GM20000 (cell line): ENCODE measurements around the gene RREB1.
"Not testable (repeated sequence)": the region's sequence is repeated elsewhere in the genome, so short reads cannot be mapped to it uniquely, and the experiment has no call there.

Experiments used
- DNase-seq: peaks from one replicate; pipeline ENCODE4 v3.0.0; 2012; ENCODE audit warnings: low spot score
- TF ChIP-seq, protein P1 (sequence below): IDR thresholded peaks from 2 replicates; pipeline ENCODE4 v1.5.1; 2012; ENCODE audit warnings: mild to moderate bottlenecking, control low read depth; ENCODE audit errors: extremely low read depth, missing control alignments

Gene RREB1

DNA sequence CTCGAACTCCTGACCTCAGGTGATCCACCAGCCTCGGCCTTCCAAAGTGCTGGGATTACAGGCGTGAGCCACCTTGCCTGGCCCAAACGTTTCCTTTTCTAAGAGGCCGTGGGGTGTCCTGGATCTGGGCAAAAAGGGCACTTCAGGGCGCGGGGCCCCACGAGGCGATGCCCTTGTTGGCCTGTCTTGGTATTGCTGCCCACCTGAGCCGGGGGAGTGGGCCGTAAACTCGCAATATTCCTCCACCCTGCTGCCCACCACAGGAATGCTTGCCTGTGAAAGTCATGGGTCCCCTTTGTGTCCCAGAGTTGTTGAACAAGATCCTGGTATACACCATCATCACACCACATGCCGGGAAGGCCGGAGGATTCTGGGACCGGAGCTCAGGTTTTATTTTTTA, 156.3 kb downstream of the RREB1 start:
- no peak for DNase-seq
- TF ChIP-seq, protein P1, sequence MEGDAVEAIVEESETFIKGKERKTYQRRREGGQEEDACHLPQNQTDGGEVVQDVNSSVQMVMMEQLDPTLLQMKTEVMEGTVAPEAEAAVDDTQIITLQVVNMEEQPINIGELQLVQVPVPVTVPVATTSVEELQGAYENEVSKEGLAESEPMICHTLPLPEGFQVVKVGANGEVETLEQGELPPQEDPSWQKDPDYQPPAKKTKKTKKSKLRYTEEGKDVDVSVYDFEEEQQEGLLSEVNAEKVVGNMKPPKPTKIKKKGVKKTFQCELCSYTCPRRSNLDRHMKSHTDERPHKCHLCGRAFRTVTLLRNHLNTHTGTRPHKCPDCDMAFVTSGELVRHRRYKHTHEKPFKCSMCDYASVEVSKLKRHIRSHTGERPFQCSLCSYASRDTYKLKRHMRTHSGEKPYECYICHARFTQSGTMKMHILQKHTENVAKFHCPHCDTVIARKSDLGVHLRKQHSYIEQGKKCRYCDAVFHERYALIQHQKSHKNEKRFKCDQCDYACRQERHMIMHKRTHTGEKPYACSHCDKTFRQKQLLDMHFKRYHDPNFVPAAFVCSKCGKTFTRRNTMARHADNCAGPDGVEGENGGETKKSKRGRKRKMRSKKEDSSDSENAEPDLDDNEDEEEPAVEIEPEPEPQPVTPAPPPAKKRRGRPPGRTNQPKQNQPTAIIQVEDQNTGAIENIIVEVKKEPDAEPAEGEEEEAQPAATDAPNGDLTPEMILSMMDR, result no peak

DNA sequence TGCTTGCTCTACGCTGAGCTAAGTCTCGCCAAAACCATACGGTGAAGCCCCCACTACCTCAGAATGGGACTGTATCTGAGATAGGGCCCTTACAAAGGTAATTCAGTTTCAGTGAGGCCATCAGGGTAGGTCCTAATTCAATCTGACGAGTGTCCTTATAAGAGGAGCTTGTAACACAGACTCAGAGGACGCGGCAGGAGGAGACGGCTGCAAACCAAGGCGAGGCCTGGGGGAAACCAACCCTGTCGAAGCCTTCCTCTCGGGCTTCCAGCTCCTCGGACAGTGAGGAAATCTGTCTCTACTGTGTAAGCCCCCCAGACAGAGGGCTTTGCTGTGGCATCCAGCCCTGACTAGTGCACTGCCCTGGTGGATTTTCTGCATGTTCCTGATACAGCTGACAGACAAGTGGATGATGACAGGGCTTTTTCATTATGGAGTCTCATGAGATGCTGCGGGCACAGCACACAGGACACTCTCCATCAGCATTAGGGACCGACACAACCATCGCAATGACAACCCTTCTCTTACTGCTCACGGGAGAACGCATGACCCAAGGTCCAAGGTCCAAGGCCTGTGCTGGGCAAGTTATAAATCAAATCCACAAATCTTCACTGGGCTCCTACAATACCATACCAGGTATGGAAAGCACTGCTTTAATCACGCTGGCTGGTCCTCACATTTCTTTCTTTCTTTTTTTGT, 157.1 kb downstream of the RREB1 start:
- no peak for DNase-seq
- TF ChIP-seq, protein P1, result no peak

DNA sequence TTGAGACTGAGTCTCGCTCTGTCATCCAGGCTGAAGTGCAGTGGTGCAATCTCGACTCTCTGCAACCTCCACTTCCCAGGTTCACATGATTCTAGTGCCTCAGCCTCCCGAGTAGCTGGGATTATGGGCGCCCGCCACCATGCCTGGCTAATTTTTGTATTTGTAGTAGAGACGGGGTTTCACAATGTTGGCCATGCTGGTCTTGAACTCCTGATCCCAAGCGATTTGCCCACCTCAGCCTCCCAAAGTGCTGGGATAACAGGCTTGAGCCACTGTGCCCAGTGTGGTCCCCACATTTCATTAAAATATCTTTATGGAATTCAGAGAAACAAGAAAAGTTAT, 157.6 kb downstream of the RREB1 start:
- not testable (repeated sequence) for DNase-seq

DNA sequence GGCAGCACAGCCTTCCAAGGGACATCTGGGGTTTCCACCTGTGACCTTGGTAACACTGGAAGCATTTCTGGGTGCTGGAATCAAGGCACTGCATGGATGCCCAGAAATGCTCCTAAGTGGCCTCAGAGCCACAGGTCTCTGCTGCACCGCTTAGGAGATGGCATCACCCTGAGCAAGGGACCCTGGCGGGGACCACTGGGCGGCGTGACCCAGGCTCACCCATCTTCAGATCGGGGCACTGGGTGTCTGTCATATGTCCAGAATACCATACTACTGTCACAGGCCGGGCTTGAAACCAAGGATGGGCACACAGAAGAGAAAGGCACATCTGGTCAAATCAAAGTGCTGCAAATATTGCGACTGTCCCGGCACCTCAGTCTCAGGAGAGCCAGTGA, 159.3 kb downstream of the RREB1 start:
- DNase-seq, result no peak
- TF ChIP-seq, protein P1, result no peak

DNA sequence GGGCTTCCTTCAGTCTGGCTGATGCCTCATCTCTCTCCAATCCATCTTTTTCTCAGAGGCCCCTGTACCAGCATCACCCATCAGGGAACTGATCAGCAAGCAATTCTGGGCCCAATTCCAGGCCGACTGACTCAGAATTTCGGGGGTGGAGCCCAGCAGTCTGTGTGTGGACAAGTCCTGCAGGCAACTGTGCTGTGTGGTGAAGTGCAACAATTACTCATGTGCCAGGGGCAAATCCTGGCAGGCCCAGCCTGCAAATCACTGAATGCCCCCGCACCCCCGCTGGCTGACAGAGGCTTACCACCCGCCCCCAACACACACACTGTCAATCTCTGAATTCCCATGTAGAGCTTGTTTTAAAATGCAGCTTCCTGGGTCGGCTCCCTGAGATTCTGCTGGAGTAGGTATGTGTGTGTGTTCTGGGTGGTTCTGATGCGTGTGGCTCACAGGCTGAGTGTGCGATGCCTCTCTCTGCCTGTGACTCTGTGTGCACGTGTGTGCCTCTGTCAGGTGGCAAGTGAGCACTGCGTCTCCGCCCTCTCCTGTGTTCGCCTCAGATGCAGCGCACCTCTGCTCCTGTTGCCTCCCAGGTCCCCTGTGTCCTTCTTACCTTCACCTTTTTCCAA, 159.8 kb downstream of the RREB1 start:
- no peak for DNase-seq
- TF ChIP-seq, protein P1, result no peak

DNA sequence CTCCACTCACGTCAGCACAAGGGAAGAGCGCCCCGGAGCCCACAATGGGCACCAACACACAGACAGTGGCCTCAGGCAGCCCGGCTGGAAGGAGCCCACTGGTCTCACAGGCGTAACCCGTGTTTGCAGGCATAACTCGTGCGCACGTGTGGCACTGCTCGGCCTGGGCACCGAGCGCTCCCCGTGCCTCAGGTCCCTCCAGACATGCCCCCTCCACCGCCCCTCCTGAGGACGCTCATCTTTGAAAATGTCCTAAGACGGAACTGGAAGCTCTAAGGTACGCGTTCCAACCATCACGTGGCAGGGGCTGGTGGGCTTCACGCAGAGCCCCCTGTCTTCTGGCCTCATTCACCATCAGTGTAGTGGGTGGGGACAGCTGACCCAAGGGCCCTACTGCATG, 160.6 kb downstream of the RREB1 start:
- TF ChIP-seq, protein P1, result no peak
- no peak for DNase-seq

DNA sequence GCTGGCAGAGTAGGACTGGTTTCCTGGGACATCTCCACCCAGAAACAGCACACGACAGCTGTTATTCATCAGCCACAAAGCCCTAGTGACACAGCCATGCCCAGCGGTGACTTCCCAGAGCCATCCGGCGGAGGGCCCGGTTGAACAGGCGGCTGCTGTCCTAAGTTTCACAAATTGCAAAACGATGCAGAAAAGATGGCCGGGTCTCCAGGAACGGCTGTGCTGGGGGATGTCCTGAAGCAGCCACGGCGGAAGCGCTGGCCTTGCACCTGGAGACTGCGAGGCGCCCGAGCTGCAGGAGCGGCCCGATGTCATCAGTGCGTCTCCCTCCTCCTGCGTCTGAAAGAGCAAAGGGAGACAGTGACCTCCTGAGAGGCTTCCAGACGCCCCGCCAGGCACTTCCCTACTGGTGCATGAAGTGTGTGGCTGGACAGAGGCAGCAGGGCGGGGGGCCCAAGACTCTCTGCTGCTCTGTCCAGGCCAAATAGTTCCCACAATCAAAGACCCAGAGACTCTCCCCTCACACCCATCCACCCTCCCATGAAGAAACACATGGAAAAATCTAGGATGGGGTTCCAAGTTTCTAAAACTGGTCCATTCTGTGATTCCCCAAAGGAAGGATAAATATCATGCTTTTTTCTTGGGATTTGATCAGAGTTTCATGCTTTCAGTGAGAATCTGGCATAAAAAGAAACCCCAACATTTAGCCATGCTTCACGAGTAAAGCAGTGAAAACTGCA, 161.2 kb downstream of the RREB1 start:
- no peak for DNase-seq
- TF ChIP-seq, protein P1, result no peak
